Vagina (tissue), 2 donors: ENCODE measurements around the gene MORN3. TPM values are rescaled to one million over a fixed set of nuclear protein-coding genes. Genes with fewer than 3 reads are reported as not detected.

Experiments used
- DNase-seq, 2 donors: peaks; one replicate each; pipeline ENCODE4 v3.0.0-alpha.2; 2017; ENCODE audit errors: extremely low spot score in 2 of 2
- H3K27ac ChIP-seq: fragments of 200-600 bp; sonication (generic); one replicate; pipeline ENCODE4 v1.5.1; 2019
- H3K27me3 ChIP-seq: fragments of 200-600 bp; sonication (generic); one replicate; pipeline ENCODE4 v1.5.1; 2019
- H3K36me3 ChIP-seq, 2 donors: fragments of 200-600 bp; sonication (generic); one replicate each; pipeline ENCODE4 v1.5.1; 2017 to 2019
- H3K4me1 ChIP-seq: fragments of 200-600 bp; sonication (generic); one replicate; pipeline ENCODE4 v1.5.1; 2019
- H3K4me3 ChIP-seq, 2 donors: fragments of 200-600 bp; sonication (generic); 1 replicate in 1 of 2; 2 replicates in 1 of 2; pipeline ENCODE4 v1.5.1; 2016 to 2019
- H3K9me3 ChIP-seq: fragments of 200-600 bp; sonication (generic); one replicate; pipeline ENCODE4 v1.5.1; 2019
- CTCF ChIP-seq, 3 experiments: fragments of 450-650 bp in 2 of 3; fragments of 200-600 bp in 1 of 3; sonication (generic) in 1 of 3; IDR thresholded peaks; one replicate each; pipeline ENCODE4 v1.5.1; 2017 to 2019; ENCODE audit warnings: antibody characterized with exemption in 3 of 3, mild to moderate bottlenecking in 2 of 3, moderate library complexity in 2 of 3
- POLR2A ChIP-seq, 2 donors: fragments of 450-650 bp; IDR thresholded peaks; one replicate each; pipeline ENCODE4 v1.6.1; 2017; ENCODE audit warnings: antibody characterized with exemption in 2 of 2, mild to moderate bottlenecking in 2 of 2, moderate library complexity in 2 of 2
- POLR2AphosphoS5 ChIP-seq, 2 donors: sonication (generic); formaldehyde crosslinking; IDR thresholded peaks; one replicate each; pipeline ENCODE4 v1.9.0; 2017; ENCODE audit warnings: antibody characterized with exemption in 2 of 2, mild to moderate bottlenecking in 2 of 2, low read depth in 1 of 2; ENCODE audit not compliant: insufficient read depth in 1 of 2
- intact Hi-C: fragments of 100-400 bp; cut with DNase I; formaldehyde crosslinking; loops from one replicate; pipeline ENCODE4 v1.15.1; 2023
- total RNA-seq: library from RNA; depleted of rRNA; stranded (reverse); fragments of >200 nt; gene quantifications from one replicate; pipeline ENCODE4 v1.2.3, GENCODE V29; 2016

MORN3 gene
- total RNA-seq, 1 donor from 2014 or later, result not detected

GRCh38 chr12:121657305-121658008 is 12.0 kb downstream of the MORN3 start:
- intact Hi-C loops, result no loop called here
- no peaks in the 10 kb centered on the region for H3K27me3 ChIP-seq
- H3K36me3 ChIP-seq, result no peaks in the 10 kb centered on the region
- peaks cover 13% of the 10 kb centered on the region for H3K4me1 ChIP-seq
- TF ChIP-seq CTCF (IDR thresholded peaks at IDR 0.05) (no peak), POLR2A (IDR thresholded peaks at IDR 0.05) (no peak), POLR2AphosphoS5 (IDR thresholded peaks at IDR 0.05; ENCODE audit: insufficient read depth in 1 of 2, low read depth in 1 of 2) (no peak)
- H3K27ac ChIP-seq, result no peak overlapping the region
- no peak for DNase-seq
- H3K4me3 ChIP-seq, result no peak overlapping the region
- H3K9me3 ChIP-seq, result no peaks in the 10 kb centered on the region

- intact Hi-C loops, result no loop called here
- H3K36me3 ChIP-seq, result no peaks in the 10 kb centered on the region
- no peak overlapping the region for H3K27ac ChIP-seq
- no peak for DNase-seq
- H3K4me1 ChIP-seq, result peaks cover 13% of the 10 kb centered on the region
- H3K4me3 ChIP-seq, result no peak overlapping the region
- H3K9me3 ChIP-seq, result no peaks in the 10 kb centered on the region
- TF ChIP-seq POLR2AphosphoS5 (IDR thresholded peaks at IDR 0.05; ENCODE audit: insufficient read depth in 1 of 2, low read depth in 1 of 2) (no peak), POLR2A (IDR thresholded peaks at IDR 0.05) (no peak), CTCF (IDR thresholded peaks at IDR 0.05) (no peak)
- H3K27me3 ChIP-seq, result no peaks in the 10 kb centered on the region
Measured at GRCh38 chr12:121656122-121656521, 13.3 kb downstream of the MORN3 start.

- DNase-seq, result no peak
- no peaks in the 10 kb centered on the region for H3K27me3 ChIP-seq
- peaks cover 7% of the 10 kb centered on the region for H3K4me1 ChIP-seq
- no peak overlapping the region for H3K4me3 ChIP-seq
- no peak overlapping the region for H3K27ac ChIP-seq
- no peaks in the 10 kb centered on the region for H3K9me3 ChIP-seq
- intact Hi-C loops, result no loop called here
- H3K36me3 ChIP-seq, result no peaks in the 10 kb centered on the region
- TF ChIP-seq POLR2AphosphoS5 (IDR thresholded peaks at IDR 0.05; ENCODE audit: insufficient read depth in 1 of 2, low read depth in 1 of 2) (no peak), CTCF (IDR thresholded peaks at IDR 0.05) (no peak), POLR2A (IDR thresholded peaks at IDR 0.05) (no peak)
Measured at GRCh38 chr12:121653999-121654398, 15.5 kb downstream of the MORN3 start.

GRCh38 chr12:121652767-121653497 is 16.5 kb downstream of the MORN3 start:
- no peak for DNase-seq
- Histone ChIP-seq H3K4me1 (no peaks in the 10 kb centered on the region), H3K27ac (no peak overlapping the region), H3K9me3 (no peaks in the 10 kb centered on the region), H3K27me3 (no peaks in the 10 kb centered on the region), H3K36me3 (no peaks in the 10 kb centered on the region), H3K4me3 (no peak overlapping the region)
- TF ChIP-seq POLR2AphosphoS5 (IDR thresholded peaks at IDR 0.05; ENCODE audit: insufficient read depth in 1 of 2, low read depth in 1 of 2) (no peak), POLR2A (IDR thresholded peaks at IDR 0.05) (no peak), CTCF (IDR thresholded peaks at IDR 0.05) (no peak)
- intact Hi-C loops, result no loop called here

GRCh38 chr12:121651320-121651719 is 18.1 kb downstream of the MORN3 start:
- H3K27ac ChIP-seq, result no peak overlapping the region
- H3K36me3 ChIP-seq, result no peaks in the 10 kb centered on the region
- DNase-seq, result no peak
- H3K4me1 ChIP-seq, result no peaks in the 10 kb centered on the region
- H3K4me3 ChIP-seq, result no peak overlapping the region
- H3K9me3 ChIP-seq, result no peaks in the 10 kb centered on the region
- no peak for TF ChIP-seq POLR2AphosphoS5 (IDR thresholded peaks at IDR 0.05; ENCODE audit: insufficient read depth in 1 of 2, low read depth in 1 of 2)
- no peak for TF ChIP-seq POLR2A (IDR thresholded peaks at IDR 0.05)
- TF ChIP-seq CTCF (IDR thresholded peaks at IDR 0.05), result no peak
- intact Hi-C loops, result no loop called here
- no peaks in the 10 kb centered on the region for H3K27me3 ChIP-seq
